GM21360 (cell line): ENCODE data around the gene PRDM7.
"Not testable (repeated sequence)": the region's sequence is repeated elsewhere in the genome, so short reads cannot be mapped to it uniquely, and the experiment has no call there.

Source experiments
- ATAC-seq: cut with Tn5 transposase; IDR thresholded peaks from one replicate; pipeline ENCODE4 v1.9.1; 2021; ENCODE audit warnings: mild to moderate bottlenecking, moderate library complexity; ENCODE audit not compliant: unreplicated experiment

PRDM7 gene

DNA sequence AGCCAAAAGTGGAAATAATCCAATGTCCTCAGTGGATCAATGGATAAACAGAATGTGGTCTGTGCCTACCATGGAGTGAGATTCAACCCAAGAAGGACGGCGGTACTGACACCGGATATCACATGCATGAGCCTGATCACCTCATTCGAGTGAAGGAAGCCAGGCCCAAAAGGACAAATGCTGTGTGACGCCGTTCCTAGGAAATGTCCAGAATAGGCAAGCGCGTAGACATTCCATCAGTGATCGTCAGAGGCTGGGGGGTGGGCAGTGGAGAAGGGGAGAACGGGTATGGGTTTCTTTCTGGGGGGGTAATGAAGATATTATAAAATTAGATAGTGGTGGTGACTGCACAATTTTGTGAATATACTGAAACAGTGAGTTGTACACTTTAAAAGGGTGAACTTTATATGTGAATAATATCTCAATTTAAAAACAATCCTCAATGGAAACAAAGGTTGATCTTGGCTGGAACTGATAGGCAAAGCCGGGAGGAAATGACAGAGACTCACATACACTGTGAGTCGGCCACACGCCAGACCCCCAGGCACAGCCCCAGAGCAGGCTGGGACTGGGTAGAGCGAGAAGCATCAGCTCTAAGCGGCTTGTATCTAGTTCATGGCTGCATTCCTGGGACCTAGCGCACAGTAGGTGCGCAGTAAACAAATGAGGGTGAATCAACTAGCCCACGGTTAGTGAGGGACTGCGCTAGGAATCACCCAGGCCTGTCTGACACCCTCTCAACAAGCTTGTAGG is 61.4 kb downstream of the PRDM7 start:
- no peak for ATAC-seq

DNA sequence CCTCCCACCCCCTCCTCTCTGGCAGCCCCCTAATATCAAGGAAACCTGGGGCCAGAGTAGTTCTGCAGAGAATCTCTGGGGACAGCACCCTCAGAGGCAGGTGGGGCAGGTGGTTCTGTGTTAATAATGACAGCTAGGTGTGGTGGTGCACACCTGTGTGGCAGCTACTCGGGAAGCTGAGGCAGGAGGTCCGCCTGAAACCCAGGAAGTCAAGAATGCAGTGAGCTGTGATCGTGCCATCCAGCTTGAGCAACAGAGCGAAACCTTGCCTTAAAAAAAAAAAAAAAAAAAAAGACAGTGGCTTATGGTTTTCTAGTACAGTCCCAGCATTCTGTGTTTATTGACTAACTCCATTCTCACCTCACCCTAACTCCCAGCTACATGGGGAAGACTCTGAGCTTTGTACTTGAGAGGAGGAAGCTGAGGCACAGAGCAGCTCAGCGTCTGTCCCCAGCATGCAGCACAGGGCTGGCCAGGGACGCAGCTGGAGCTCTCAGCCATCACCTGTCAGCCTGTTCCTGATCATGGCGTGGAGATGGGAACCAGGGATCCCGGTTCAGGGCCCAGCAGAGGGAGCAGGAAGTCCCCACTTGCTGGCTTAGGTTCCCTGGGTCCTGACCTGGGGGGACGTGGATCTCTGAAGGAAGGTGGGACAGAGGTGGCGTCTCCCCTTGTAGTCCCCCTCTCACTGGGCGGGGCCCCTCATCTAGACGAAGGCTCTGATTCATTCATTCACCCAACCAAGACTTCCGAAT is 64.0 kb downstream of the PRDM7 start:
- ATAC-seq: no peak

DNA sequence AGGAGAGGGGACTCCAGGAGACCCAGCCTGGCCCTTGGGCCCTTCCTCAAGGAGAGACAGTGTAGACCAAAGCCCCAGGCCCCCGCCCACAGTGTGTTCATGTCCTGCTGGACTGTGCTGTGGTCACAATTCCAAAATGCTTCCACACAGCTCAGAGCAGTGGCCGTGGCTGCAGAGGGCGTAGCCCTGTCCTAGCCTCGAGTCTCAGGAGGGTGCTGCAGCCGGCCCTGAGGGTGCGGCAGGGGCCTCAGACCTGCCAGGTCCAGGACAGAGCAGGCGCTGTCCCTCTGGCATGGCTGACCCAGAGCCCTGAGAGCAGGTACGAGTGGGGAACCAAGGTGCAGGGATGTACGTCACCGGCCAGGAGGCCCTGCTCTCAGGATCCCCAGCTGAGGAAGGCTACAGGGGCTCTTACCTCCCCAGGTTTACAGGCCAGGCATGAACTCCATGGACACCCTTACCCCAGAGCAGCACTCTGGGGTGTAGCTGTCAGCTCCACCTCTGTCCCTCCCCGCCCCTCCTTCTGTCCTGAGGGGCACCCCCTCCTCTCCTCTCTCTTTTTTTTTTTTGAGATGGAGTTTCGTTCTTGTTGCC is 65.1 kb downstream of the PRDM7 start:
- no peak for ATAC-seq

DNA sequence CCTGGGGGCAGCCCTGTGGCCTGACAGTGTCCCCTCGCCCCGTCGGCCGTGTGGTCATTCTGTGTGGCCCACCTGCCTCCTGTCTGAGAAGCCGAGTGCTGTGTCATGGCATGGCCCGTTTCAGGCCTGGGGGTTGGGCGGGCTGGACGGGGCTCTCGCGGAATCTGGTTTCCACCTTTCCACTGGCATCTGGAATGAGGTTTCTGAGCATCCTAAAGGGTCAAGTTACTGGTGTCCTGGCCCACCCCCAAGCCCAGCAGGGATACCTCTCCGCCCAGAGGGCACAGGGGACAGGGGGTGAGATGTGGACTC is 65.7 kb downstream of the PRDM7 start:
- ATAC-seq: no peak

DNA sequence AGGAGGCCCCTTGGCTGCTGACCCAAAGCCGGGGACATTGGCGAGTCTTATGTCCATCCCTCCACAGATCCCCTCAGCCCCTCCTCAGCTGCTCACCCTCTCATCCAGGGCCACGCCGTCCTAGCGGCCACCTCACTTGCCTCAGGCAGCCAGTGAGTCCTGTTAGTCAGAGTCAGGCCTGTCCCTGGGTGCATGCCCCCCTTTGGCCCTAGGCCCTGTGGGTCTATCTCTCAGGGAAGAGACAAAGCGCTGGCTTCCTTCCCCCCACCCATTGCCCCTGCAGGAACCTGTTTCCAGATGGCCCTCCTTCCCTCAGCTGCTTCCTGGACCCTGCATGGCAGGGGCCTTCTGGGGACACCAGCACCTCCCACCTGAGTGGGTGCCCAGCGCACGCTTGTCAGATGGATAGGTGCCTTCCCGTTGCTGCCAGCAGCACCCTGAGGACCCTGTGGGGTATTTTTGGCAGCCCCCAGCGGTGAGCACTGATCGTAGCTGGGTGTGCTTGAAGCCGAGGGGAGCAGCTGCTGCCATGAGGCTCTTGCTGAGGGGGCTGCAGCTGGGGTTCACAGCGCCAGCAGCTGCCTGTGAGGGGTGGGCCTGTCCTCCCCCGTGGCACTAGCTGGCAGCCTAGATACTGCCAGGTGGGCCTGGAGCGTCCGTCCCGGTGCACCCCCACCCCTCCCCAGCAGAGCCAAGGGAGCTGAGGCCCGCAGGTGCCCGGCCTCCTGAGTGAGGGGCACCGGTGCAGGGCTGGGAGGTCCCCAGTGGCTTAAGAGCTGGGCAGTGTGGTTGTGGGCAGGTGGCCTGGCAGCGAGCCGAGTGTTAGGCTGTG is 66.2 kb downstream of the PRDM7 start:
- ATAC-seq: no peak

DNA sequence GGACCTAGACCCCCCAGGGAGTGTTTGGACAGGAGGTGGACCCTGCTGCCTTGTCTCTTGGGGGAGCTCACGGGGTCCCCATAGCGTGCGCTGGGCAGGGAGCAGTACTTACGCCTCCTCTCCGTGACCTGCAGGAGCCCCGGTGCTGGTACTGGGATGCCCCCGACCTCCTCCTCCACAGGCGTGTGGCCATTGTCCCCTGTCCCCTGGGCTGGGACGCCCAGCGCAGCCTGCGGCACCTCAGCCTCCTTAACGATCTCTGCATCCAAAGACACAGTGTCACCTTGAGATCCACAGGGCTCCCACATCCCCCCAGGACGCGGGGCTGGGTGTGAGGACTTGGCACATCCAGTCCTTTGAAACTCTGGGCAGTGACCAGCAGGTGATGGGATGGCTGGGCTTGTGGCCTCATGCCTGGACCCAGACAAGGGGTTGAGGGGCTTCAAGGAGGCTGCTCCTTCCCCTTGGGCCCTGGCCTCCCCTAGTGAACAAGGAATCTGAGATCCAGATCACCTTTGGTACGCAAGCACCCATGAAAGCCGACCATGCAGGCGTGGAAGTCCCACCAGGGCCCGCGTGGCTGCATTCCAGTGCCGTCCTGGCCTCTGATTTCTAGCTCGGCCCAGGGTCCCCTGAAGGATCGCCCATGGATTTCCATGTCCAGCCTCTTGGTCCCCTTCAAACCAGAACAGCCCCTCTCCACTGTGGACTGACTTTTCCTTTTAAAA is 67.8 kb downstream of the PRDM7 start:
- no peak for ATAC-seq

DNA sequence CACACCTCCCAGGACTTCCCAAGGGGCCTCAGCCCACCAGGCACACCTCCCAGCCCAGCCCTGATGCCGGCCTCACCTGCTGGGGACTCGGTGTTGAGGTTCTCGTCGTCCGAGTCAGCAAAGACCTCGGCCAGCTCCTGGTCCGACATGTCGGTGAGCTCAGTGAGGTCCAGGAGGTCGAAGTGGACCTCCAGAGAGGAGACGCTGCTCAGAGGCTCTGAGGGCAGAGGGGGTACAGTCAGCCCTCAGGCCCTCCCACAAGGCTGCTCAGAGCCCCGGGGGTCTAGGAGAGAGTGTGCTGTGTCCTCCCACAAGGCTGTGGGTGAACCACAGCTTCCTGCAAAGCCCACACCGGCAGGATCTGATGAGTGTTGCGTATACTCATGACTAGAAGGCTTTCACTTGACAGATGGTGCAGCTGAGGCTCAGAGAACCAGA is 68.4 kb downstream of the PRDM7 start:
- ATAC-seq: no peak

DNA sequence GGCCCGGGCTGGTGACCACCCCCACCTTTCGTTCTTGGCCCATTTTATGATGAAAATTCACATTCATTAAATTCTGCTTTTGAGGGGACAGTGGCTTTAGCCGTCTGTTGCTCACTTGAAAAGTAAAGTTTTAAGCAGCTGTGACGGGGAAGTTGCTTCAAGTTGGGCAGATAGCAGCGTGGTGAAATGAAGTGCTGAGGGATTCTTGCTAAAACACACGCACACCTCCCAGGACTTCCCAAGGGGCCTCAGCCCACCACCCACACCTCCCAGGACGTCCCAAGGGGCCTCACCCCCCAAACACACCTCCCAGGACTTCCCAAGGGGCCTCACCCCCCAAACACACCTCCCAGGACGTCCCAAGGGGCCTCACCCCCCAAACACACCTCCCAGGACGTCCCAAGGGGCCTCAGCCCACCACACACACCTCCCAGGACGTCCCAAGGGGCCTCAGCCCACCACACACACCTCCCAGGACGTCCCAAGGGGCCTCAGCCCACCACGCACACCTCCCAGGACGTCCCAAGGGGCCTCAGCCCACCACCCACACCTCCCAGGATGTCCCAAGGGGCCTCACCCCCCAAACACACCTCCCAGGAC is 69.4 kb downstream of the PRDM7 start:
- ATAC-seq: not testable (repeated sequence)

DNA sequence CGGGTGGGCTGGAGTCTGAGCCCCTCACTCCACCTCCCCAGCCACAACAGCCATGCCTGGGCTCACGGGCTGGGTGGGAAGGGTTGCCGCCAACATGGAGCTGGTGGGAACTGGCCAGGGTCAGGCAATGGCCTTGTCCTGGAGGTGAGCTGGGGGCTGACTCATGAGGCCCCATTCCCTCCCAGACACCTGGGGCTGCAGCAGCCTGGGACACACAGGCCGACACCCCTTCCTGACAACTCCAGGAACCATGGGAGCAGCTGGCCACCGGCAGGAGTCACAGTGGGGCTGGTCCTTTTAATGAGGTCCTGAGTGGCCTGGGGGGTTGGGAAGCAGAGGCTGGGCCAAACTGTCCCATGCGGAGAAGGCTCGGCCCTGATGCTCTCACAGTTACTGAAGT is 70.1 kb downstream of the PRDM7 start:
- no peak for ATAC-seq
